ENCODE results near the gene RABGEF1. TPM values are rescaled to one million over a fixed set of nuclear protein-coding genes. Genes with fewer than 3 reads are reported as not detected.
"Not testable (repeated sequence)": the region's sequence is repeated elsewhere in the genome, so short reads cannot be mapped to it uniquely, and the experiment has no call there.

Gene RABGEF1
- total RNA-seq, 2 donors from 2014 or later = 19.1 to 25.1 TPM

- H3K27ac ChIP-seq = no peak overlapping the region
- H3K9me3 ChIP-seq = no peaks in the 10 kb centered on the region
- no peak for TF ChIP-seq CTCF (IDR thresholded peaks at IDR 0.05)
- H3K36me3 ChIP-seq = no peaks in the 10 kb centered on the region
- H3K4me1 ChIP-seq = no peaks in the 10 kb centered on the region
- H3K27me3 ChIP-seq = no peaks in the 10 kb centered on the region
- no peak for DNase-seq
- no peak overlapping the region for H3K9ac ChIP-seq (ENCODE audit: low read depth in 2 of 2, low read length in 2 of 2)
- H3K4me3 ChIP-seq = no peak overlapping the region
- intact Hi-C loops (cut with DNase I) = no loop called here
Observed at GRCh38 chr7:66751945-66752344, 11.4 kb downstream of the RABGEF1 start.

GRCh38 chr7:66754541-66754940 lies 14.0 kb downstream of the RABGEF1 start:
- no peaks in the 10 kb centered on the region for H3K9me3 ChIP-seq
- no peaks in the 10 kb centered on the region for H3K36me3 ChIP-seq
- H3K4me1 ChIP-seq = no peaks in the 10 kb centered on the region
- H3K4me3 ChIP-seq = no peak overlapping the region
- no peak for DNase-seq
- H3K9ac ChIP-seq (ENCODE audit: low read depth in 2 of 2, low read length in 2 of 2) = no peak overlapping the region
- intact Hi-C loops (cut with DNase I) = no loop called here
- no peak for TF ChIP-seq CTCF (IDR thresholded peaks at IDR 0.05)
- H3K27ac ChIP-seq = no peak overlapping the region
- no peaks in the 10 kb centered on the region for H3K27me3 ChIP-seq

- H3K4me1 ChIP-seq; H3K4me3 ChIP-seq; H3K9ac ChIP-seq (ENCODE audit: low read depth in 2 of 2, low read length in 2 of 2); DNase-seq; H3K27me3 ChIP-seq; H3K36me3 ChIP-seq; intact Hi-C loops (cut with DNase I); H3K9me3 ChIP-seq; H3K27ac ChIP-seq: not testable (repeated sequence)
Observed at GRCh38 chr7:66755059-66755458, 14.5 kb downstream of the RABGEF1 start.

GRCh38 chr7:66756227-66756626 lies 15.7 kb downstream of the RABGEF1 start:
- H3K4me1 ChIP-seq; H3K27me3 ChIP-seq; intact Hi-C loops (cut with DNase I); H3K36me3 ChIP-seq; H3K9ac ChIP-seq (ENCODE audit: low read depth in 2 of 2, low read length in 2 of 2); H3K4me3 ChIP-seq; H3K27ac ChIP-seq; DNase-seq; H3K9me3 ChIP-seq: not testable (repeated sequence)

GRCh38 chr7:66756889-66757288 lies 16.4 kb downstream of the RABGEF1 start:
- Histone ChIP-seq H3K27me3 (no peaks in the 10 kb centered on the region), H3K9me3 (no peaks in the 10 kb centered on the region), H3K4me1 (no peaks in the 10 kb centered on the region), H3K9ac (ENCODE audit: low read depth in 2 of 2, low read length in 2 of 2) (no peak overlapping the region), H3K4me3 (no peak overlapping the region), H3K36me3 (no peaks in the 10 kb centered on the region), H3K27ac (no peak overlapping the region)
- no peak for DNase-seq
- no peak for TF ChIP-seq CTCF (IDR thresholded peaks at IDR 0.05)
- intact Hi-C loops (cut with DNase I) = no loop called here

- Histone ChIP-seq H3K9ac (ENCODE audit: low read depth in 2 of 2, low read length in 2 of 2) (no peak overlapping the region), H3K27ac (no peak overlapping the region), H3K36me3 (no peaks in the 10 kb centered on the region), H3K4me3 (no peak overlapping the region), H3K27me3 (no peaks in the 10 kb centered on the region), H3K9me3 (no peaks in the 10 kb centered on the region), H3K4me1 (no peaks in the 10 kb centered on the region)
- no peak for DNase-seq
- intact Hi-C loops (cut with DNase I) = no loop called here
- no peak for TF ChIP-seq CTCF (IDR thresholded peaks at IDR 0.05)
Observed at GRCh38 chr7:66757939-66758338, 17.4 kb downstream of the RABGEF1 start.

All from colonic mucosa (tissue), 4 donors.